Chondrocyte (in vitro differentiated cells): ENCODE data around the gene C5orf58. TPM values are rescaled to one million over a fixed set of nuclear protein-coding genes. Genes with fewer than 3 reads are reported as not detected.

ENCODE experiments used
- DNase-seq: peaks from one replicate; pipeline ENCODE4 v3.0.0; 2021; ENCODE audit warnings: mixed read lengths, low spot score
- H3K27ac Mint-ChIP-seq: one replicate; pipeline ENCODE4 v1.8.0; 2021; ENCODE audit warnings: mild to moderate bottlenecking, moderate library complexity, mixed read lengths; ENCODE audit not compliant: unreplicated experiment
- H3K27me3 Mint-ChIP-seq: 2 replicates; pipeline ENCODE4 v1.8.0; 2021; ENCODE audit warnings: low read depth, mixed read lengths
- H3K36me3 Mint-ChIP-seq: 2 replicates; pipeline ENCODE4 v1.8.0; 2021; ENCODE audit warnings: low read depth, mixed read lengths
- H3K4me1 Mint-ChIP-seq: 2 replicates; pipeline ENCODE4 v1.8.0; 2021; ENCODE audit warnings: low read depth, mild to moderate bottlenecking, mixed read lengths
- H3K4me3 Mint-ChIP-seq: one replicate; pipeline ENCODE4 v1.8.0; 2021; ENCODE audit warnings: mild to moderate bottlenecking, moderate library complexity, mixed read lengths; ENCODE audit not compliant: unreplicated experiment
- H3K9me3 Mint-ChIP-seq: 2 replicates; pipeline ENCODE4 v1.8.0; 2021; ENCODE audit warnings: low read depth, mixed read lengths
- total RNA-seq: library from RNA; stranded (reverse); gene quantifications from 3 replicates; pipeline ENCODE4 v1.2.1, GENCODE V29; 2021
- TF ChIP-seq, protein P1 (sequence below): fragments of 200-600 bp; sonication (generic); IDR thresholded peaks from 2 replicates; pipeline ENCODE4 v1.5.0; 2021; ENCODE audit warnings: antibody characterized with exemption, mild to moderate bottlenecking, moderate library complexity

C5orf58 gene
- total RNA-seq, 1 donor from 2014 or later, result not detected

DNA sequence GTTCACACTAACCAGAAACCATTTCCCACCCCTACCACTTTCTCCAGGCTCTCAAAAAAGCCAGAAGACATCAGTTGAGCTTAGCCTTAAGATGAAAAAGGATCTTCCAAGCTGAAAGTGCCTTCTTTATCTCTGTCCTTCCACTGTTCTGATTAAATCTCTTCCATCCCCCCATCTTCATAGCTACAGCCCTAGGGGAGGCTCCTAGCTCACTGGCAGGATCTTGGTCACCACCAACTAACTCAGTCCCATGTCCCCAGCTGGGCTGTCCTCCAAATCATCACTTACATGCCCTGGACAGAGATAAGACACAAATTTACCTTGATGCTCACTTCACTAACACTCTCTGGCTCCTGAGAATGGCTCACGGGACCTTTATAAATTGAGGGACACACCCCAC is 50.5 kb downstream of the C5orf58 start:
- H3K4me1 Mint-ChIP-seq, result peaks cover 13% of the 10 kb centered on the region
- peaks cover 25% of the 10 kb centered on the region for H3K27me3 Mint-ChIP-seq
- H3K4me3 Mint-ChIP-seq, result no peak overlapping the region

DNA sequence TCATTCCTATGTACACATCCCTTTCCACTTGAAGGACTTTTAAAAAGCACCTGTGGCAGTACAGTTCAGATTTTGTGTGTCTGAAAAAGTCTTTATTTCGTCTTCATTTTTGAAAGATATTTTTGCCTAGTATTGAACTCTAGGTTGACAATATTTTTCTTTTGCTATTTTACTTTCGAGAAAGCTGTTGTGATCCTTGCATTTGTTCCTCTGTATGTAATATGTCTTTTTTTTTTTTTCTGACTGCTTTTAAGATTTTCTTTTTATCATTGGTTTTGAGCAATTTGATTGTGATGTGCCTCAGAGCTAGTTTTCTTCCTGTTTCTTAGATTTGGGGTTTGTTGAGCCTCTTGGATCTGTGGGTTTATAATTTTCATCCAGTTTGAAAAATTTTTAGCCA is 51.4 kb downstream of the C5orf58 start:
- peaks cover 15% of the 10 kb centered on the region for H3K4me1 Mint-ChIP-seq
- H3K36me3 Mint-ChIP-seq, result peaks cover 6% of the 10 kb centered on the region
- no peak overlapping the region for H3K27ac Mint-ChIP-seq
- H3K9me3 Mint-ChIP-seq, result peaks cover 28% of the 10 kb centered on the region
- TF ChIP-seq, protein P1, sequence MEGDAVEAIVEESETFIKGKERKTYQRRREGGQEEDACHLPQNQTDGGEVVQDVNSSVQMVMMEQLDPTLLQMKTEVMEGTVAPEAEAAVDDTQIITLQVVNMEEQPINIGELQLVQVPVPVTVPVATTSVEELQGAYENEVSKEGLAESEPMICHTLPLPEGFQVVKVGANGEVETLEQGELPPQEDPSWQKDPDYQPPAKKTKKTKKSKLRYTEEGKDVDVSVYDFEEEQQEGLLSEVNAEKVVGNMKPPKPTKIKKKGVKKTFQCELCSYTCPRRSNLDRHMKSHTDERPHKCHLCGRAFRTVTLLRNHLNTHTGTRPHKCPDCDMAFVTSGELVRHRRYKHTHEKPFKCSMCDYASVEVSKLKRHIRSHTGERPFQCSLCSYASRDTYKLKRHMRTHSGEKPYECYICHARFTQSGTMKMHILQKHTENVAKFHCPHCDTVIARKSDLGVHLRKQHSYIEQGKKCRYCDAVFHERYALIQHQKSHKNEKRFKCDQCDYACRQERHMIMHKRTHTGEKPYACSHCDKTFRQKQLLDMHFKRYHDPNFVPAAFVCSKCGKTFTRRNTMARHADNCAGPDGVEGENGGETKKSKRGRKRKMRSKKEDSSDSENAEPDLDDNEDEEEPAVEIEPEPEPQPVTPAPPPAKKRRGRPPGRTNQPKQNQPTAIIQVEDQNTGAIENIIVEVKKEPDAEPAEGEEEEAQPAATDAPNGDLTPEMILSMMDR, result no peak
- no peak for DNase-seq
- H3K4me3 Mint-ChIP-seq, result no peak overlapping the region
- peaks cover 25% of the 10 kb centered on the region for H3K27me3 Mint-ChIP-seq

More for the DNA sequence above, 50.5 kb downstream of the C5orf58 start:
- Mint-ChIP-seq H3K27ac (no peak overlapping the region), H3K9me3 (peaks cover 28% of the 10 kb centered on the region), H3K36me3 (peaks cover 6% of the 10 kb centered on the region)
- DNase-seq, result no peak
- TF ChIP-seq, protein P1, result no peak

- H3K9me3 Mint-ChIP-seq, result peaks cover 28% of the 10 kb centered on the region
- no peak overlapping the region for H3K4me3 Mint-ChIP-seq
- peaks cover 8% of the 10 kb centered on the region for H3K36me3 Mint-ChIP-seq
- peaks cover 10% of the 10 kb centered on the region for H3K4me1 Mint-ChIP-seq
- TF ChIP-seq, protein P1, result no peak
- no peak overlapping the region for H3K27ac Mint-ChIP-seq
- DNase-seq, result no peak
- H3K27me3 Mint-ChIP-seq, result peaks cover 27% of the 10 kb centered on the region
Measured at GRCh38 chr5:170285181-170285580, 52.4 kb downstream of the C5orf58 start.

GRCh38 chr5:170286386-170286925 is 53.7 kb downstream of the C5orf58 start:
- H3K27me3 Mint-ChIP-seq, result peaks cover 34% of the 10 kb centered on the region
- H3K4me3 Mint-ChIP-seq, result no peak overlapping the region
- no peak for DNase-seq
- peaks cover 28% of the 10 kb centered on the region for H3K9me3 Mint-ChIP-seq
- TF ChIP-seq, protein P1, result no peak
- H3K36me3 Mint-ChIP-seq, result peaks cover 8% of the 10 kb centered on the region
- H3K27ac Mint-ChIP-seq, result no peak overlapping the region
- H3K4me1 Mint-ChIP-seq, result peaks cover 7% of the 10 kb centered on the region

GRCh38 chr5:170287532-170287931 is 54.7 kb downstream of the C5orf58 start:
- TF ChIP-seq, protein P1, result no peak
- H3K4me3 Mint-ChIP-seq, result no peak overlapping the region

More at GRCh38 chr5:170287532-170287931, 54.7 kb downstream of the C5orf58 start:
- peaks cover 28% of the 10 kb centered on the region for H3K9me3 Mint-ChIP-seq
- H3K27ac Mint-ChIP-seq, result peak overlapping the region; percentile 3
- H3K4me1 Mint-ChIP-seq, result peaks cover 7% of the 10 kb centered on the region
- peaks cover 42% of the 10 kb centered on the region for H3K27me3 Mint-ChIP-seq
- H3K36me3 Mint-ChIP-seq, result peaks cover 8% of the 10 kb centered on the region
- DNase-seq, result no peak
